Myocyte (in vitro differentiated cells): ENCODE data around the gene NRAP. TPM values are rescaled to one million over a fixed set of nuclear protein-coding genes. Genes with fewer than 3 reads are reported as not detected.

Experiments
- DNase-seq: peaks from one replicate; pipeline ENCODE4 v3.0.0-alpha.2; 2012; ENCODE audit warnings: low read depth
- total RNA-seq: library from RNA; depleted of rRNA; stranded (reverse); fragments of >200 nt; gene quantifications from 2 replicates; pipeline ENCODE4 v1.2.3, GENCODE V29; 2014

NRAP gene
- total RNA-seq, 1 donor from 2014 or later: 5.6 TPM

DNA sequence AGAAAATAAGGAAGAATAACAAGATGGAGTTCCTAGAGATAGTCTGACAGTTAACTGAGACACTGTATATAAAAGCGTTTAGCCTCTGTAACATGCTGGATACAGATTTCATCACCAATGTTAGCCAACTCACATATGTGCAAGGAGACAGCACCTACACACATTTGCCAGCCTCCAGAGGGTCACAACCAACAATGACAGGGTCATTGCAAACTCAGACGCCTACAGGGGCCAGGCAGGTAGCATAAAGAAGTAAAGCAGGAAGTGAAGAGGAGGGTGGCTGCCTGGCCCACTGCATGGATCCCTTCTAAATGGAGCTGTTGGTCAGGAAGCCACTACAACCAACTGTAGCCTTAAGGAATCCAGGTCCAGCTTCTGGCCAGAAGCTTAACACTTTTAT is 50.4 kb downstream of the NRAP start:
- no peak for DNase-seq

DNA sequence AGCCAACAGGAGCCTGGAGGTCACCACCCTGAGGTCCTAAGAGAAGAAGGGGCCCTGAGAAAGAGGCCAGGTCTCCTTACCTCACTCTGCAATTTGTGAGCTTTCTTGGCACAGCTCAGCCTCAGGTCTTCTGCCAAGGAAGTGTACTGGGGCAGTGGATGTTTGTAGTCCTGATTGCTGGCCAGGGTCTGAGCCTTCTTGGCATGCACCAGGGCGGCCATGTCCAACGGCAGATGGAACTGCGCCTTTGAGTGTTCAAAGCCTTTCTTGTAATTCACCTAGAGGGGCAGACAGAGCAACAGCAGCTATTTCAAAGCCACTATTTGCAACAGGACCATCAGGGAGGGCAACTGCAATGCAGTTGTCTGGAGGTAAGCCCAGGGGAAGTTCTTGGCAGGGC is 51.7 kb downstream of the NRAP start:
- DNase-seq: no peak

DNA sequence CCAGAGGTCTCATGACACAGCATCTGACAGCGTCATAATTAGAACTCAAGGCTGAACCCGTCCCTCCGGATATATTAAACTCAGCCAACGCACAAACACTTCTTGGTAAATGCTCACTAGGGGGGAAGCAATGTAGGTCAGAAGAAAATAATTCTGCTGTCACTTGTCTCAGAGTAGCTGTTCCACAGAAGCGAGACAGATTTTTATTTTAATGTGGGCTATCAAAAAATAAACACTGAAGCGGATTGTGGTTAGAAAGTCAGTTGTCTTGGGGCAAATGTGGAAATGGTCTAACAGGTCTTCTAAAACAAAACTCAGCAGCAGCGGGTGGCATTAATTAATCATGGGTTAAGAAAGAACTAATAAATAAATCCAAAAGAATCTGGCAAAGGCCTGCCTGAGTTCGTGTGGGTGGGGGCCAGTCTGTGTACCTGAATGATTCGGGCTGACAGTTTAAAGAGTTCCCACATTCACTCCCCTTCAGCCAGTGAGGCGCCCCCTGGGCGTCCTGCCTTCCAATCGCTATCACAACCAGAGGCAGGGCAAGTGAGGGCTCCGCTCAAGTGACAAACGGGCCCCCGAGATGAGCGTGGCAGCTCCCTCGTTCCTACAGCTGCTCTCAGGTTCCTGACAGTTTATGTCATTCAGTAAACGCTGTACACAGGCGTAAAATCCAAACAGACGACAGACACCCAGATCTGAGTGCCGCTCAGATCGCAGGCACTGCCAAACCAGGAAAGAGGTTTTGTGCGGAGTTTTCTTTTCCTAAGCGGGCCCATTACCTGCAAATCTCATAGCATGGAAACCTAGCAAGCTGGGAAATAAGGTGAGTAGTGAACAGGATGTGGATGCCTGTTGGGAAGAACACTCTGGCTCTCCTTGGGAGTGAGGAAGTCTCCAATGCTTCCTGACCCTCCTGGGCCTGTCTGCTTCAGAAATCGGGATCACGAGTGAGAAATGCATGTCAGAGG is 52.9 kb downstream of the NRAP start:
- no peak for DNase-seq

- no peak for DNase-seq
Observed at GRCh38 chr10:113609704-113610108, 54.1 kb downstream of the NRAP start.

- no peak for DNase-seq
Observed at GRCh38 chr10:113605268-113605978, 58.4 kb downstream of the NRAP start.

- no peak for DNase-seq
Observed at GRCh38 chr10:113604572-113604971, 59.3 kb downstream of the NRAP start.

GRCh38 chr10:113603057-113603777 is 60.6 kb downstream of the NRAP start:
- no peak for DNase-seq

GRCh38 chr10:113600569-113600968 is 63.3 kb downstream of the NRAP start:
- no peak for DNase-seq

DNA sequence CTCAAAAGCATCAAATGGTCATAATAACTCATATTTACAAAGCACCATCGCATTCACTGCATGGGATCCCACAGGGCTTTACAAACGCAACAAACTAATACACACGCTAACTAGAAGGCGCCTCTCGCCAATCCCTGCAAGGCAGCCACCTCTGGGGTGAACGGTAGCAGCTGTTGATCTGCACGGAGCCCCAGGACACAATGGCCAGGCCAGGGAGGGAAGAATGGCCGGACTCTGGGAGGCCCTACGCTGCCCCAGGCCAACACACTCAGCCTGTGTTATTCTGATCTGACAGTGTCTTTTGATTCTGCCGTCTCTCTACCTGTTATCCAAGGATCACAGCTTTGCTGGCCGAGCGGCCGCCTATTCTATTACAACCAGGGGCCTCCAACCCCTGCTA is 69.2 kb downstream of the NRAP start:
- DNase-seq: no peak

GRCh38 chr10:113592380-113592779 is 71.5 kb downstream of the NRAP start:
- no peak for DNase-seq

DNA sequence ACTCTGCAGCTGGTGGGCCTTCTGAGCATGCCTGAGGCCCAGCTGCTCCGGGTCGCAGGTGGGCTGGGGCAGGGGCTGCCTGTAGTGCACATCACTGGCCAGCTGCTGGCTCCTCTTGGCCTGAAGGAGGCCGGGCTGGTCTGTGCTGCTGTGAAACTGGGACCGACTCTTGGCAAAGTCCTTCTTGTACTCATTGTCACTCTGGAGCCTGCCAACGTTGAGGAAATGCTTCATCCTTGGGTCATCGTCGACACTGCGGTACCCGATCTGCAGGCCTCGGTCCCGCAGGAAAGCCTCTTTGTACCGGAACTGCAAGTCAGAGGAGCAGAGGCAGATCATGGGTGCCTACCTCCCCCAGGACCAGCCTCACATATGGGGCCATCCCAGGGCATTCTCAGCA is 73.3 kb downstream of the NRAP start:
- DNase-seq: no peak

- no peak for DNase-seq
Observed at GRCh38 chr10:113589201-113589770, 74.6 kb downstream of the NRAP start.

DNA sequence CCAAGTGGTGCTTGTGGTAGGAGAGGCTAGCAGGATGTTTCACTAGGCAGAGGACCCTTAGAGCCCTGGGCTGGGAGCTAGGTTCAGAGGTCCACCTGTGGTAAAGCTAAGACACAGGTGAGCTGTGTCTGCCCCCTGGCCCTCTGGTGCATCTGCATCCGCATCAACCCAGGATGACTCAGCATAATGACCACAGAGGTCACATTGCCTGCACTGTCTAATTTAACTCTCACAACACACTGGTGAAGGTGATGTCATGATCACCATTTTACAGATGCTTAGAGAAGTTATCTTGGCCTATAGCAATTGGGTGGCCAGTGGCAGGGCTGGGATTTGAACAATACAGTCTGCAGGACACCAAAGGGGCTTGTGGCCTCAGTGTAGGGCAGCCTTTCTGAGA is 77.9 kb downstream of the NRAP start:
- no peak for DNase-seq

- no peak for DNase-seq
Observed at GRCh38 chr10:113583571-113583970, 80.3 kb downstream of the NRAP start.

DNA sequence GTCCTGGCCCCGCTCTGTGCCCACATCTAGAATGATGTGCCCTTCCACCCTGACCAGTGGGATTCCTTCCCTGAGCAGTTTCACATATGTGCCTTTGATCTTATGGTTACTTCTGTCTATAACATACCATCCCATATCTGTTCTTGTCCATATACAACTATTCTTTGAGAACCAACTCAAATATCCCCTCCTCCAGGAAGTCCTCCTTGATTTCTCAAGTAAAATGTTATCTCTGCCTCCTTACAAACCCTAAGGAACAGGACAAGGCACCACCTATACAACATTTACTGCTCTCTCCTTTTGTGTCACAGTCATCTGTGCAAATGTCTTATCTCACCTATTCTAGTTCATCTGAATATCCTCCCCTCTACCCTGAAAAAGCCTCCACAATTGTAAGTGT is 82.7 kb downstream of the NRAP start:
- no peak for DNase-seq

DNA sequence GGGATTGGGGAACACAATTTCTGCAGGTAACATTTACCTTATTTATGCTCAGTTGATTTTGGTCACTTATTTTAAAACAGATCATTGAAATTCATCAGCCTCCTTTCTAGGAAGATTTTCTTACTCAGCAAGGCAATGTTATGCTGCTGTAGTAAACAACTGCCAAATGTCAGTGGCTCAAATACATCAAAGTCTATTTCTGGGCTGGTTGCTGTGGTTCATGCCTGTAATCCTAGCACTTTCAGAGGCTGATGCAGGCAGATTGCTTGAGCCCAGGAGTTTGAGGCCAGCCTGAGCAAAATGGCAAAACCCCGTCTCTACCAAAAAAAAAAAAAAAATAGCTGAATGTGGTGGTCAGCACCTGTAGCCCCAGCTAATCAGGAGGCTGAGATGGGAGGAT is 85.1 kb downstream of the NRAP start:
- peak; percentile 27 for DNase-seq

DNA sequence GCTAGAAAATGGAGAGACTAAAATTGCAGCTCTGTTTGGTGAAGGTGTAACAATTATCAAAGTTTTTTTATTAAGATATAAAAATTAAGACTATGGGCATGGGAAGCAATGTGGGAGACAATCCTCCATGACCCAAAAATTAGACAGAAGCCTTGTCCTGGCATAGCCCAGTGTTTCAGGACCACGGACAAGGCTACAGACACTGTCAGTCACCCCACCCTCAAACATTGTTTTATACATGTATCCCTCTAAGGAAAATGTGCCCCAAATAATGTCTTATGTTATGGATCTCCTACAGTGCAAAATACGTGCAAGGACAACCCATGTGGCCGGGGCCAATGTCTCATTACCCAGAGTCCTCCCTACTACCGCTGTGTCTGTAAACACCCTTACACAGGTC is 87.0 kb downstream of the NRAP start:
- peak; percentile 43 for DNase-seq

DNA sequence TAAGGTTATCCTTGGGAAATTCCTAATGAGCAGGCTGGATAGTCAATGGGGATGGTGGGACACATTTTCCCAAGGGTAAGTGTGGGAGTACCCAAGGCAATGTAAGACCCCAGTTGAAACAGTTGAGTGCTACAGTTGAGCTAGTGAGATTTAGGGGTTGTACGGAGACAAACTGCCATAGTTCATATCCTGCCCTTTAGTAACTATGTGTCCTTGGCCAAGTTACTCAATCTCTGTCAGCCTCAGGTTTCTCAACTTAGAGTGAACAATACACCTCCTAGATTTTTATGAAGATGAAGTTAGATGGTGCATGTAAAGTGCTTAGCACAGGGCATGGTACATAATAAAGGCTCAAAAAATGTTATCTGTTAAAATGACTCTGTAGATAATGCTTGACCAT is 90.5 kb downstream of the NRAP start:
- DNase-seq: no peak

- no peak for DNase-seq
Observed at GRCh38 chr10:113572520-113573290, 91.1 kb downstream of the NRAP start.

DNA sequence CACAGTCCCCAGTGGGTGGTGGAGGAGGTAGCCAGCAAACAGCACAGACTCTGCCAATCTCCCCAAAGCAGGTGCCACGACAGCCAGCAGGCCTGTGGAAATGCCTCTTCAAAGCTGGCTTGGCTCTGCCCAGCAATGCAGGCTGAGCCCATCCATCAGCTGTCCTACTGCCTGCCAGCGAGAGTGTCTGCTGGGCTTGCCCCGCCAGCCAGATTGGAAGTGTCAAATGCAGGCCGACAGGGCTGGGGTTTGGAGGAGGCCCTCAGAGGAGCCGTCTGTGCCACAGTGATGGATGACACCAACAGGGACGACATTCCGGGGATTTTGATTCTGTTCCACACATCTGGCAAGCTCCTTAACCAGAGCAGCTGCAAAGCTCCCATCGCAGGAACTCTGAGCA is 94.3 kb downstream of the NRAP start:
- DNase-seq: peak; percentile 57

DNA sequence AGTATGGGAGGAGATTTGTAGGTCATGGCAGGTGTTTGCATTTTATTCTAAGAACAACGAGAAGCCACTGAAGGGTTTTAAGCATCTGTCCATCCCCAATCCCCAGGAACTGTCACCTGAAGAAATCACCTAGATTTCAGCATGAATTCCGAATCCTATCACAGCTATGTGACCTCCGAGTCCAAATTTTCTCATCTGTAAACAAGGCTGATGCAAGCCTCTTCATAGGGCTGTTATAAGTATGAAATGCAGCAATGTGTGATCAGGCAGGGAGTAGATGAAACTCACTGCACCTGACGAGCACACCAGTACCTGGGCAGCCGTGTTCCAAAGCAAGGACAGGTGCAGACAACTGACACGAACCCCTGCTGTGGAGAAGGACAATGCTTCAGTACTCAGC is 97.0 kb downstream of the NRAP start:
- no peak for DNase-seq
